PFSK-1 (cell line): ENCODE data around the gene TTC28.

Experiments used
- POLR2AphosphoS5 ChIP-seq: IDR thresholded peaks from 2 replicates; pipeline ENCODE4 v1.6.1; 2012; ENCODE audit warnings: low read depth, mild to moderate bottlenecking, control low read depth, low read length, moderate library complexity
- REST ChIP-seq, 2 experiments: IDR thresholded peaks; 2 replicates each; pipeline versions ENCODE4 v1.6.1 to v1.8.0; 2011 to 2012; ENCODE audit warnings: low read depth in 2 of 2, low read length in 2 of 2, control low read depth in 1 of 2, inconsistent platforms in 1 of 2, mild to moderate bottlenecking in 1 of 2, moderate library complexity in 1 of 2; ENCODE audit not compliant: insufficient read depth in 1 of 2
- SIN3A ChIP-seq: IDR thresholded peaks from 2 replicates; pipeline ENCODE4 v1.6.1; 2012; ENCODE audit warnings: mild to moderate bottlenecking, low read length, moderate library complexity, borderline replicate concordance; ENCODE audit not compliant: insufficient read depth

GRCh38 chr22:28438183-28438768 lies 241.4 kb downstream of the TTC28 start:
- no peak for TF ChIP-seq SIN3A
- TF ChIP-seq POLR2AphosphoS5, result no peak
- no peak for TF ChIP-seq REST (IDR thresholded peaks at IDR 0.05; ENCODE audit: insufficient read depth in 1 of 2, low read depth in 2 of 2, low read length in 2 of 2)
